RWPE1 (cell line): Measurements from ENCODE around the gene HAND2.

ENCODE experiments used
- CTCF ChIA-PET: fragments of 350-600 bp; sonication (Branson Sonifier 250); formaldehyde crosslinking; extraction: SDS; loops from one replicate; lab custom pipeline; 2021; lab: Yijun Ruan, JAX
- POLR2A ChIA-PET: fragments of 400-600 bp; formaldehyde crosslinking; extraction: SDS; loops from one replicate; lab custom pipeline; 2020; ENCODE audit warnings: antibody characterized with exemption; ENCODE audit not compliant: low non-redundant PET; lab: Yijun Ruan, JAX
- DNase-seq: peaks from one replicate; pipeline ENCODE4 v3.0.0; 2012; ENCODE audit warnings: low spot score
- H3K27ac ChIP-seq: fragments of 450-650 bp; 2 replicates; pipeline ENCODE4 v1.5.1; 2017
- CTCF ChIP-seq: fragments of 450-650 bp; conservative IDR thresholded peaks from 2 replicates; pipeline ENCODE4 v1.5.1; 2017; ENCODE audit warnings: low read depth, mild to moderate bottlenecking

Gene HAND2

GRCh38 chr4:173499658-173500535 lies 30.1 kb downstream of the HAND2 start:
- POLR2A ChIA-PET, result no interaction called here
- CTCF ChIA-PET, result interaction anchor here (0.6 kb wide), 1 partner anchor 1094 kb away, joined by 6 read pairs; no protein-coding TSS in a partner anchor
- H3K27ac ChIP-seq, result no peak overlapping the region
- no peak for TF ChIP-seq CTCF
- no peak for DNase-seq

- TF ChIP-seq CTCF, result no peak
- DNase-seq, result no peak
- POLR2A ChIA-PET, result no interaction called here
- H3K27ac ChIP-seq, result no peak overlapping the region
- CTCF ChIA-PET, result no interaction called here
Measured at GRCh38 chr4:173498771-173499170, 31.3 kb downstream of the HAND2 start.

- TF ChIP-seq CTCF, result no peak
- ChIA-PET CTCF (no interaction called here), POLR2A (no interaction called here)
- H3K27ac ChIP-seq, result no peak overlapping the region
- DNase-seq, result no peak
Measured at GRCh38 chr4:173498023-173498422, 32.0 kb downstream of the HAND2 start.

- ChIA-PET POLR2A (no interaction called here), CTCF (interaction anchor here (0.6 to 1.1 kb wide), 7 partner anchors 9 to 657 kb away, joined by 3 to 8 read pairs (median 3); no protein-coding TSS in a partner anchor)
- H3K27ac ChIP-seq, result no peak overlapping the region
- TF ChIP-seq CTCF, result peak; percentile 57
- DNase-seq, result peak; percentile 59
Measured at GRCh38 chr4:173494013-173494970, 35.7 kb downstream of the HAND2 start.

GRCh38 chr4:173493041-173493440 lies 37.0 kb downstream of the HAND2 start:
- no peak for TF ChIP-seq CTCF
- ChIA-PET POLR2A (no interaction called here), CTCF (no interaction called here)
- no peak overlapping the region for H3K27ac ChIP-seq
- no peak for DNase-seq

- ChIA-PET CTCF (interaction anchor here (0.6 to 0.7 kb wide), 2 partner anchors 65 to 474 kb away, joined by 3 to 4 read pairs; no protein-coding TSS in a partner anchor), POLR2A (no interaction called here)
Measured at GRCh38 chr4:173492315-173492714, 37.7 kb downstream of the HAND2 start.

More at GRCh38 chr4:173492315-173492714, 37.7 kb downstream of the HAND2 start:
- no peak for DNase-seq
- TF ChIP-seq CTCF, result no peak
- H3K27ac ChIP-seq, result no peak overlapping the region
